ENCODE data around the gene PKLR. TPM values are rescaled to one million over a fixed set of nuclear protein-coding genes. Genes with fewer than 3 reads are reported as not detected.

Gene PKLR
- total RNA-seq, 1 donor from 2014 or later = not detected

Other genes starting within 250 kb of the PKLR start
- 9.9 TPM for gene EFNA4, start 237.7 kb downstream of the PKLR start, total RNA-seq (ENCODE audit: insufficient read depth, low replicate concordance)
- 0.72 TPM for gene EFNA3, start 222.6 kb downstream of the PKLR start, total RNA-seq (ENCODE audit: insufficient read depth, low replicate concordance)
- 3.1 TPM for gene EFNA1, start 173.6 kb downstream of the PKLR start, total RNA-seq (ENCODE audit: insufficient read depth, low replicate concordance)
- gene SLC50A1, start 165.6 kb downstream of the PKLR start, total RNA-seq (ENCODE audit: insufficient read depth, low replicate concordance) = 22.9 TPM
- gene DPM3, start 160.9 kb downstream of the PKLR start, total RNA-seq (ENCODE audit: insufficient read depth, low replicate concordance) = not detected
- 45.5 TPM for gene KRTCAP2, start 128.1 kb downstream of the PKLR start, total RNA-seq (ENCODE audit: insufficient read depth, low replicate concordance)
- 1.9 TPM for gene TRIM46, start 127.6 kb downstream of the PKLR start, total RNA-seq (ENCODE audit: insufficient read depth, low replicate concordance)
- 58.3 TPM for gene THBS3, start 93.5 kb downstream of the PKLR start, total RNA-seq (ENCODE audit: insufficient read depth, low replicate concordance)
- gene MTX1, start 92.7 kb downstream of the PKLR start, total RNA-seq (ENCODE audit: insufficient read depth, low replicate concordance) = 17.3 TPM
- gene ENTREP3, start 46.0 kb downstream of the PKLR start, total RNA-seq (ENCODE audit: insufficient read depth, low replicate concordance) = 1.2 TPM
- gene SCAMP3, start 39.1 kb downstream of the PKLR start, total RNA-seq (ENCODE audit: insufficient read depth, low replicate concordance) = 12.3 TPM
- 31.8 TPM for gene CLK2, start 27.9 kb downstream of the PKLR start, total RNA-seq (ENCODE audit: insufficient read depth, low replicate concordance)
- gene HCN3, start 24.0 kb downstream of the PKLR start, total RNA-seq (ENCODE audit: insufficient read depth, low replicate concordance) = 5.1 TPM
- 46.9 TPM for gene FDPS, start 7.4 kb upstream of the PKLR start, total RNA-seq (ENCODE audit: insufficient read depth, low replicate concordance)
- gene RUSC1, start 19.5 kb upstream of the PKLR start, total RNA-seq (ENCODE audit: insufficient read depth, low replicate concordance) = 17.1 TPM

Data from umbilical cord (tissue), 1 donor.